Measurements from ENCODE around the gene ZC3H4. TPM values are rescaled to one million over a fixed set of nuclear protein-coding genes. Genes with fewer than 3 reads are reported as not detected.

ZC3H4 gene
- total and polyA plus RNA-seq, 9 of the 15 experiments (the other 6 are each of a cell fraction or from before 2014, with no cell fraction given) = 2.2 to 75.6 (median 18.3) TPM

GRCh38 chr19:47110521-47111005 lies 3.0 kb downstream of the ZC3H4 start (continued):
- TF ChIP-seq NKRF (IDR thresholded peaks at IDR 0.05; ENCODE audit: borderline replicate concordance) (no peak), ETV1 (tag; conservative IDR thresholded peaks at IDR 0.05; ENCODE audit: low read depth) (0 out of 2 replicates have a peak, but pooled peaks have one; percentile 11), PML (IDR thresholded peaks at IDR 0.05; ENCODE audit: low read length) (no peak), CHCHD3 (CRISPR knock-in tag; IDR thresholded peaks at IDR 0.05) (no peak), TSHZ1 (CRISPR knock-in tag; IDR thresholded peaks at IDR 0.05) (no peak), POLR3A (IDR thresholded peaks at IDR 0.05; ENCODE audit: borderline replicate concordance, extremely low read depth, insufficient read depth, insufficient read length) (no peak), MCM5 (IDR thresholded peaks at IDR 0.05; ENCODE audit: low read depth) (no peak), TAF15 (IDR thresholded peaks at IDR 0.05; ENCODE audit: low read depth, low read length) (no peak), CTCF (IDR thresholded peaks at IDR 0.05 in 2 of 3, conservative IDR thresholded peaks at IDR 0.05 in 1 of 3; ENCODE audit: insufficient read depth in 2 of 3, low read depth in 1 of 3, low read length in 3 of 3) (no peak), HEY1 (CRISPR knock-in tag; IDR thresholded peaks at IDR 0.05; ENCODE audit: borderline replicate concordance) (no peak), PHF8 (IDR thresholded peaks at IDR 0.05; ENCODE audit: borderline replicate concordance, low read length) (0 out of 2 replicates have a peak, but pooled peaks have one; percentile 6), HMG20B (CRISPR knock-in tag; IDR thresholded peaks at IDR 0.05) (no peak), POLR2AphosphoS5 (IDR thresholded peaks at IDR 0.05; ENCODE audit: control insufficient read depth, insufficient read depth, low read depth, low read length) (0 out of 2 replicates have a peak, but pooled peaks have one; percentile 4)
